GM12878 (cell line): ENCODE data around the gene BSN.

Experiments
- CBX5 ChIP-seq: sonication (generic); IDR thresholded peaks from 2 replicates; pipeline ENCODE4 v1.6.1; 2016; ENCODE audit warnings: low read depth, moderate library complexity, mild to moderate bottlenecking, inconsistent platforms
- CREB1 ChIP-seq: IDR thresholded peaks from 2 replicates; pipeline ENCODE4 v1.6.1; 2012; ENCODE audit warnings: low read depth, mild to moderate bottlenecking, inconsistent platforms
- CTCF ChIP-seq, 3 experiments: IDR thresholded peaks in 2 of 3; conservative IDR thresholded peaks in 1 of 3; 2 replicates each; pipeline ENCODE4 v1.5.1; 2011; ENCODE audit warnings: low read depth in 3 of 3, low read length in 3 of 3, mild to moderate bottlenecking in 3 of 3, control low read depth in 2 of 3, moderate library complexity in 2 of 3, inconsistent platforms in 1 of 3, mixed read lengths in 1 of 3; ENCODE audit not compliant: control insufficient read depth in 2 of 3, insufficient read depth in 1 of 3; ENCODE audit errors: extremely low read depth in 1 of 3
- PAX8 ChIP-seq: fragments of 450-650 bp; IDR thresholded peaks from 2 replicates; pipeline ENCODE4 v1.6.1; 2017; ENCODE audit warnings: mild to moderate bottlenecking, moderate library complexity
- RAD21 ChIP-seq: IDR thresholded peaks from 2 replicates; pipeline ENCODE4 v1.6.1; 2011; ENCODE audit warnings: mild to moderate bottlenecking, low read depth, low read length, moderate library complexity; ENCODE audit not compliant: insufficient read depth

GRCh38 chr3:49511639-49512038 lies 42.6 kb upstream of the BSN start:
- TF ChIP-seq CBX5, result no peak
- no peak for TF ChIP-seq CTCF (IDR thresholded peaks at IDR 0.05 in 2 of 3, conservative IDR thresholded peaks at IDR 0.05 in 1 of 3; ENCODE audit: control insufficient read depth in 2 of 3, extremely low read depth in 1 of 3, insufficient read depth in 1 of 3, low read depth in 3 of 3, low read length in 3 of 3)
- no peak for TF ChIP-seq RAD21
- no peak for TF ChIP-seq CREB1
- TF ChIP-seq PAX8, result no peak
